Panc1 (cell line): ENCODE data around the gene CYP4X1. TPM values are rescaled to one million over a fixed set of nuclear protein-coding genes. Genes with fewer than 3 reads are reported as not detected.
"Not testable (repeated sequence)": the region's sequence is repeated elsewhere in the genome, so short reads cannot be mapped to it uniquely, and the experiment has no call there.

Source experiments
- ATAC-seq: fragments of 200-7000 bp; cut with Tn5 transposase; 2 replicates; pipeline ENCODE4 v1.9.1; 2020; ENCODE audit warnings: mild to moderate bottlenecking, moderate library complexity
- BruUV-seq: library from RNA; stranded (reverse); fragments of 400-500 nt; replicated peaks from 2 replicates; lab custom pipeline; 2021; lab: Mats Ljungman, UMichigan
- CTCF ChIA-PET: fragments of 300-600 bp; sonication (Branson Sonifier 250); formaldehyde crosslinking; loops from one replicate; lab custom pipeline; 2022; ENCODE audit warnings: antibody characterized with exemption; lab: Charles Lee
- POLR2A ChIA-PET: fragments of 300-600 bp; sonication (Branson Sonifier 250); formaldehyde crosslinking; loops from one replicate; lab custom pipeline; 2022; ENCODE audit warnings: antibody characterized with exemption; lab: Charles Lee
- DNase-seq: peaks from one replicate; pipeline ENCODE4 v3.0.0-alpha.2; 2010; ENCODE audit warnings: low read depth, low spot score
- H3K27ac ChIP-seq: 2 replicates; pipeline ENCODE4 v1.5.1; 2011; ENCODE audit warnings: mild to moderate bottlenecking, low read length, inconsistent platforms
- H3K27me3 ChIP-seq: fragments of 200-500 bp; sonication (Bioruptor generic); 2 replicates; pipeline ENCODE4 v1.6.0; 2014; ENCODE audit warnings: low read length, inconsistent platforms; ENCODE audit not compliant: control insufficient read depth, insufficient read depth
- H3K36me3 ChIP-seq: fragments of 200-500 bp; sonication (Bioruptor generic); 2 replicates; pipeline ENCODE4 v1.5.1; 2014; ENCODE audit warnings: inconsistent platforms, mild to moderate bottlenecking, low read length, moderate library complexity; ENCODE audit not compliant: control insufficient read depth, insufficient read depth
- H3K4me1 ChIP-seq: 2 replicates; pipeline ENCODE4 v1.5.1; 2011; ENCODE audit warnings: inconsistent platforms, mild to moderate bottlenecking, low read length, moderate library complexity; ENCODE audit not compliant: control insufficient read depth, insufficient read depth
- H3K4me3 ChIP-seq, 2 experiments: 2 replicates each; pipeline ENCODE4 v1.5.1; 2011 to 2012; ENCODE audit warnings: low read depth in 2 of 2, low read length in 2 of 2, mild to moderate bottlenecking in 2 of 2, inconsistent platforms in 1 of 2, moderate library complexity in 1 of 2
- H3K9me3 ChIP-seq: fragments of 200-500 bp; sonication (Bioruptor generic); 2 replicates; pipeline ENCODE4 v1.5.1; 2014; ENCODE audit warnings: low read depth, mild to moderate bottlenecking, inconsistent platforms, low read length, moderate library complexity; ENCODE audit not compliant: control insufficient read depth, insufficient read depth
- POLR2AphosphoS5 ChIP-seq: IDR thresholded peaks from 2 replicates; pipeline ENCODE4 v1.6.1; 2012; ENCODE audit warnings: mild to moderate bottlenecking, low read depth, low read length, moderate library complexity
- SIN3A ChIP-seq: IDR thresholded peaks from 2 replicates; pipeline ENCODE4 v1.6.1; 2012; ENCODE audit warnings: low read depth, mild to moderate bottlenecking, low read length, moderate library complexity, borderline replicate concordance; ENCODE audit not compliant: insufficient read depth
- TCF7L2 ChIP-seq: IDR thresholded peaks from 2 replicates; pipeline ENCODE4 v1.6.1; 2011; ENCODE audit warnings: mild to moderate bottlenecking, low read depth, low read length, inconsistent platforms
- in situ Hi-C: cut with HindIII; loops from 2 replicates; pipeline ENCODE4 v1.10.0; 2016; ENCODE audit warnings: low sequenced_read_pairs, low pct_unique_long_range_greater_than_20kb
- intact Hi-C: fragments of 100-400 bp; cut with micrococcal nuclease; formaldehyde crosslinking; loops from one replicate; pipeline ENCODE4 v1.10.0; 2022; ENCODE audit not compliant: unreplicated experiment
- total RNA-seq: library from RNA; stranded (reverse); gene quantifications from one replicate; pipeline ENCODE4 v1.2.1, GENCODE V29; 2021; ENCODE audit not compliant: unreplicated experiment
- TF ChIP-seq, protein P1 (sequence below): fragments of 450-650 bp; IDR thresholded peaks from 2 replicates; pipeline ENCODE4 v1.5.1; 2017; ENCODE audit warnings: mild to moderate bottlenecking
- TF ChIP-seq, protein P2 (sequence below), 2 experiments: IDR thresholded peaks; 2 replicates each; pipeline ENCODE4 v1.6.1; 2011 to 2012; ENCODE audit warnings: low read depth in 2 of 2, control low read depth in 1 of 2, low read length in 1 of 2, mild to moderate bottlenecking in 1 of 2, moderate library complexity in 1 of 2; ENCODE audit not compliant: insufficient read depth in 1 of 2

The CYP4X1 gene
- total RNA-seq, 1 experiment from 2014 or later: 1.3 TPM

DNA sequence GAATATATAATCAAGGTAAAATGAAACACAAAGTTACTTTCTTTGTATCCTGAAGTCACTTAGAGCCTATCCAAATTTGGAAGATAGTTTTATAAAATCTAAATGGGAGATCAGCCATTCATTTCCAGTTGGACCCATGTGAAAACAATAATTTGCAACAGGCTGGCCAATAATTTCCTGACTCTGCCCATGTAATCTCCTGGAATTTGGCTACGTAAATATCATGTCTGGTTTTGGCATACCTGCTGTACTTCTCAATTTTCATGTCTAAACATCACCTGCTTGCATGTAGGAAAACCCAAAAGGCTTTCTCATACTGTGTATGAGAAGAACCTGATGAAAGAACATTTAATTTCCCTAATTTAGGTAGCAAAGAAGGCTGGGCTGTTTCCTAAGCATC is 35.9 kb downstream of the CYP4X1 start:
- ChIA-PET CTCF (no interaction called here), POLR2A (no interaction called here)
- no peaks in the 10 kb centered on the region for H3K27me3 ChIP-seq
- H3K9me3 ChIP-seq: no peaks in the 10 kb centered on the region
- no peak overlapping the region for H3K27ac ChIP-seq
- BruUV-seq: no TSS peak
- no peaks in the 10 kb centered on the region for H3K36me3 ChIP-seq
- intact Hi-C loops: no loop called here
- TF ChIP-seq, protein P1, sequence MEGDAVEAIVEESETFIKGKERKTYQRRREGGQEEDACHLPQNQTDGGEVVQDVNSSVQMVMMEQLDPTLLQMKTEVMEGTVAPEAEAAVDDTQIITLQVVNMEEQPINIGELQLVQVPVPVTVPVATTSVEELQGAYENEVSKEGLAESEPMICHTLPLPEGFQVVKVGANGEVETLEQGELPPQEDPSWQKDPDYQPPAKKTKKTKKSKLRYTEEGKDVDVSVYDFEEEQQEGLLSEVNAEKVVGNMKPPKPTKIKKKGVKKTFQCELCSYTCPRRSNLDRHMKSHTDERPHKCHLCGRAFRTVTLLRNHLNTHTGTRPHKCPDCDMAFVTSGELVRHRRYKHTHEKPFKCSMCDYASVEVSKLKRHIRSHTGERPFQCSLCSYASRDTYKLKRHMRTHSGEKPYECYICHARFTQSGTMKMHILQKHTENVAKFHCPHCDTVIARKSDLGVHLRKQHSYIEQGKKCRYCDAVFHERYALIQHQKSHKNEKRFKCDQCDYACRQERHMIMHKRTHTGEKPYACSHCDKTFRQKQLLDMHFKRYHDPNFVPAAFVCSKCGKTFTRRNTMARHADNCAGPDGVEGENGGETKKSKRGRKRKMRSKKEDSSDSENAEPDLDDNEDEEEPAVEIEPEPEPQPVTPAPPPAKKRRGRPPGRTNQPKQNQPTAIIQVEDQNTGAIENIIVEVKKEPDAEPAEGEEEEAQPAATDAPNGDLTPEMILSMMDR: no peak
- TF ChIP-seq, protein P2, sequence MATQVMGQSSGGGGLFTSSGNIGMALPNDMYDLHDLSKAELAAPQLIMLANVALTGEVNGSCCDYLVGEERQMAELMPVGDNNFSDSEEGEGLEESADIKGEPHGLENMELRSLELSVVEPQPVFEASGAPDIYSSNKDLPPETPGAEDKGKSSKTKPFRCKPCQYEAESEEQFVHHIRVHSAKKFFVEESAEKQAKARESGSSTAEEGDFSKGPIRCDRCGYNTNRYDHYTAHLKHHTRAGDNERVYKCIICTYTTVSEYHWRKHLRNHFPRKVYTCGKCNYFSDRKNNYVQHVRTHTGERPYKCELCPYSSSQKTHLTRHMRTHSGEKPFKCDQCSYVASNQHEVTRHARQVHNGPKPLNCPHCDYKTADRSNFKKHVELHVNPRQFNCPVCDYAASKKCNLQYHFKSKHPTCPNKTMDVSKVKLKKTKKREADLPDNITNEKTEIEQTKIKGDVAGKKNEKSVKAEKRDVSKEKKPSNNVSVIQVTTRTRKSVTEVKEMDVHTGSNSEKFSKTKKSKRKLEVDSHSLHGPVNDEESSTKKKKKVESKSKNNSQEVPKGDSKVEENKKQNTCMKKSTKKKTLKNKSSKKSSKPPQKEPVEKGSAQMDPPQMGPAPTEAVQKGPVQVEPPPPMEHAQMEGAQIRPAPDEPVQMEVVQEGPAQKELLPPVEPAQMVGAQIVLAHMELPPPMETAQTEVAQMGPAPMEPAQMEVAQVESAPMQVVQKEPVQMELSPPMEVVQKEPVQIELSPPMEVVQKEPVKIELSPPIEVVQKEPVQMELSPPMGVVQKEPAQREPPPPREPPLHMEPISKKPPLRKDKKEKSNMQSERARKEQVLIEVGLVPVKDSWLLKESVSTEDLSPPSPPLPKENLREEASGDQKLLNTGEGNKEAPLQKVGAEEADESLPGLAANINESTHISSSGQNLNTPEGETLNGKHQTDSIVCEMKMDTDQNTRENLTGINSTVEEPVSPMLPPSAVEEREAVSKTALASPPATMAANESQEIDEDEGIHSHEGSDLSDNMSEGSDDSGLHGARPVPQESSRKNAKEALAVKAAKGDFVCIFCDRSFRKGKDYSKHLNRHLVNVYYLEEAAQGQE (IDR thresholded peaks at IDR 0.05; ENCODE audit: insufficient read depth in 1 of 2, low read depth in 2 of 2, low read length in 1 of 2): no peak
- TF ChIP-seq SIN3A: no peak
- no peak for TF ChIP-seq TCF7L2
- TF ChIP-seq POLR2AphosphoS5: no peak
- no peaks in the 10 kb centered on the region for H3K4me1 ChIP-seq
- ATAC-seq (no peak), DNase-seq (no peak)
- in situ Hi-C loops: no loop called here
- no peak overlapping the region for H3K4me3 ChIP-seq

DNA sequence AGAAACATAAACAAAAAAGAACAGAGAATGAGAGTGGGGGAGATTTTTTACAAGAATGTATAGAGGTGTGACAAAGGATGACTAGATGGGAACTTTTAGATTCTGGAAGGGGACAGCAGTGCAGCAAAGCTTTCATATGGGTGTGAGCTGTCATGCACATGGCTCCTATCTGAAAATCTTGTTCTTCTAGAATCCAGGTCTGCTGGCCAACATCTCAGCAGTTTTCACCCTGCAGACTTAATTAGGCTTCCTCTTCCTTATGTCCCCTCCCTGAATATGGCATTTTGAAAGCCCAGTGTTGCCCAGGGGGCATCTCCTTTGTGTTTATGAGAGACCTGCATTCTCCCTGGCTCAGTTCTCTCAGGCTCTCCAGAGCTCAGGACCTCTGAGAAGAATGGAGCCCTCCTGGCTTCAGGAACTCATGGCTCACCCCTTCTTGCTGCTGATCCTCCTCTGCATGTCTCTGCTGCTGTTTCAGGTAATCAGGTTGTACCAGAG is 43.7 kb downstream of the CYP4X1 start, which contains the start of gene CYP4Z1:
Gene CYP4Z1 (plus strand): TSS at position 135 of the 498 bp plus-strand sequence. CDS start 260 bp downstream, at position 395.
- POLR2A ChIA-PET: no interaction called here
- H3K27me3 ChIP-seq: no peaks in the 10 kb centered on the region; the same call in 1 of the 2 replicates
- H3K36me3 ChIP-seq: no peaks in the 10 kb centered on the region
- in situ Hi-C loops (no loop called here), intact Hi-C loops (no loop called here)
- ATAC-seq (no peak), DNase-seq (no peak)
- H3K27ac ChIP-seq: no peak within 1 kb of the TSS
- no peaks in the 10 kb centered on the region for H3K4me1 ChIP-seq
- BruUV-seq: no TSS peak
- no peak within 1 kb of the TSS for H3K4me3 ChIP-seq
- CTCF ChIA-PET: no interaction called here
- TF ChIP-seq, protein P1: no peak
- no peak for TF ChIP-seq SIN3A
- no peak for TF ChIP-seq TCF7L2
- no peak for TF ChIP-seq POLR2AphosphoS5
- H3K9me3 ChIP-seq: no peaks in the 10 kb centered on the region

DNA sequence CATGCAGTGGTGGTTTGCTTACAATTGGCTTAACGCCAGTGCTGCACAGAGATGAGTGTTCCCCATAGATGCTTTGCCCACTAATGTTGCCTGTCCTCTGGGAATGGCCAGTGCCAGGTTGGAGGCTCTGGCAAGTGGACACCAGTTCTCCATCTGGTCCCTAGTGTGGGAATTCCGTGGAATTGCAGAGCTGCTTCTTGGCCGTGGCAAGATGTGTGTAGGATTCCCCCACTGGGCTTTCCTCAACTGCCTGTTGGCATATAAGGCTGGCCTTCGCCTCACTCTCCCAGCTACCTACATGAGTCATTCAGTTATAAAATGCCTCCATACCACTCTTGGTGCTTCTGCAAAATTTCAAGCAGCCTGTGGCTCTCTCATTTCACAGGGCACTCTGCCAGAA is 45.6 kb downstream of the CYP4X1 start:
- BruUV-seq, H3K4me3 ChIP-seq, intact Hi-C loops, H3K27me3 ChIP-seq, CTCF ChIA-PET, ATAC-seq, in situ Hi-C loops, H3K27ac ChIP-seq, POLR2A ChIA-PET, H3K9me3 ChIP-seq, H3K4me1 ChIP-seq, DNase-seq, H3K36me3 ChIP-seq: not testable (repeated sequence)

DNA sequence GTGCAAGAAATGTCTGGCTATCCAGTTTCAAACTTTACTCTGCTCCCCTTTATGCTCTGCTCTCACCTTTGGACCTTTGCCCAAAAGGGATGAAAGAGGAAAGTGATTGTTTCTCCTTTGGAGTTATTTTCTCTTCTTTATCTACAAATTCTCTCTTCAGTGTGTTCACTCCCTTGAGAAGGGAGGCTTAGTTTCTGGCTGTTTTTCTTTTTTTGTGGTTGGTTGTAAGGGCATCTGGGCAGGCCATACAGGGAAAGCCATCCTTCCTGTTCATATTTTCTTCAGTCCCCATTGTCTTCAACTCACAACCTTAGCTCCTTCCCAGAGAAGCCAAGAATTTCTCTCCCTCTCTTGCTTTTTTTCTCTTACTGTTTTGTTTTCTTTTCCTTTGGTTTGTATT is 46.0 kb downstream of the CYP4X1 start:
- BruUV-seq, CTCF ChIA-PET, DNase-seq, H3K27me3 ChIP-seq, H3K4me3 ChIP-seq, intact Hi-C loops, ATAC-seq, H3K4me1 ChIP-seq, in situ Hi-C loops, H3K36me3 ChIP-seq, H3K9me3 ChIP-seq, POLR2A ChIA-PET, H3K27ac ChIP-seq: not testable (repeated sequence)
